ENCODE measurements around the gene NAT9. TPM values are rescaled to one million over a fixed set of nuclear protein-coding genes. Genes with fewer than 3 reads are reported as not detected.

NAT9 gene
- total and polyA plus RNA-seq, 2 experiments from 2014 or later: 37.3 to 37.5 TPM

- Histone ChIP-seq H3K36me3 (ENCODE audit: insufficient read depth) (peaks cover 3% of the 10 kb centered on the region; the same call in 1 of the 2 replicates), H3K27me3 (ENCODE audit: insufficient read depth) (no peaks in the 10 kb centered on the region), H2AFZ (no peak overlapping the region), H3K4me3 (no peak overlapping the region), H4K20me1 (replicated peaks; ENCODE audit: insufficient read depth) (peaks cover 4% of the 10 kb centered on the region; the same call in 1 of the 2 replicates), H3K27ac (ENCODE audit: low read depth) (no peak overlapping the region), H3K79me2 (replicated peaks; ENCODE audit: insufficient read depth) (no peaks in the 10 kb centered on the region), H3F3A (replicated peaks; ENCODE audit: low read depth) (no peaks in the 10 kb centered on the region), H3K4me1 (ENCODE audit: insufficient read depth) (no peaks in the 10 kb centered on the region), H3K9me2 (ENCODE audit: insufficient read depth) (no peaks in the 10 kb centered on the region), H3K4me2 (no peak overlapping the region)
- Mint-ChIP-seq H3K27me3 (ENCODE audit: insufficient read depth, low read depth, poor library complexity) (peaks cover 5% of the 10 kb centered on the region), H3K36me3 (ENCODE audit: low read depth) (peaks cover 50% of the 10 kb centered on the region), H3K4me1 (no peaks in the 10 kb centered on the region), H3K9me3 (no peaks in the 10 kb centered on the region), H3K27ac (no peak overlapping the region), H3K4me3 (no peak overlapping the region)
- no peak for ATAC-seq
- TF ChIP-seq ZNF114 (CRISPR knock-in tag; IDR thresholded peaks at IDR 0.05) (no peak), EZH2phosphoT487 (IDR thresholded peaks at IDR 0.05; ENCODE audit: unreplicated experiment) (no peak), ETS1 (IDR thresholded peaks at IDR 0.05) (no peak), CTCF (conservative IDR thresholded peaks at IDR 0.05; ENCODE audit: low read depth in 2 of 2) (no peak), STAT1 (IDR thresholded peaks at IDR 0.05; ENCODE audit: unreplicated experiment) (no peak), REST (IDR thresholded peaks at IDR 0.05; ENCODE audit: unreplicated experiment) (no peak), NANOG (IDR thresholded peaks at IDR 0.05; ENCODE audit: borderline replicate concordance) (no peak), POLR2AphosphoS5 (IDR thresholded peaks at IDR 0.05; ENCODE audit: low read depth) (no peak), ZNF462 (CRISPR knock-in tag; IDR thresholded peaks at IDR 0.05) (no peak), CREB1 (CRISPR knock-in tag; IDR thresholded peaks at IDR 0.05; ENCODE audit: low read depth) (no peak), JUNB (IDR thresholded peaks at IDR 0.05; ENCODE audit: unreplicated experiment) (no peak)
- DNase-seq (ENCODE audit: low spot score): no peak
Measured at GRCh38 chr17:74796866-74797265, 20.7 kb upstream of the NAT9 start.
